Measurements from ENCODE around the gene CEP85L. TPM values are rescaled to one million over a fixed set of nuclear protein-coding genes. Genes with fewer than 3 reads are reported as not detected.
"Not testable (repeated sequence)": the region's sequence is repeated elsewhere in the genome, so short reads cannot be mapped to it uniquely, and the experiment has no call there.

The CEP85L gene
- total RNA-seq, 2 experiments from 2014 or later = 9.6 to 12.0 TPM

DNA sequence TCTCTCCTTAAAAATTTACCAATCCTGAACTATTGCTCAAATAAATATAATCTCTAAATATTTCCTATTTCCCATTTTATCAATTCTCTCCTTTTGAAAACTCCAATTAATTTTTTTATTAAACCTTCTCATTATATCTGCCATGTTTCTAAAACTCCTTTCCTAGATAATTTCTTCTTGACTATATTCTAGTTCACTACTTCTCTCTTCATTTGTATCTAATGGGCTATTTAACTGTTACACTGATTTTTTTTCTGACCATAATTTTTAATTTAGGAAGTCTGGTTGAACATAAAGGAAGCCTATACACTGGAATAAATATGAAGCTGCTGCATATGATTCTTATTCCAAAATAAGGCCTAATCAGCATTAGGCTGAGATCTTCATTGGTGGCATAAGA, 199.6 kb downstream of the CEP85L start:
- BruUV-seq (replicated peaks) = no TSS peak
- Histone ChIP-seq H3K4me3 (ENCODE audit: low read depth, low read length, poor library complexity, severe bottlenecking) (no peak overlapping the region), H3K9me2 (ENCODE audit: insufficient read depth, low read length) (no peaks in the 10 kb centered on the region), H3K4me1 (ENCODE audit: insufficient read depth, low read length, poor library complexity, severe bottlenecking) (no peaks in the 10 kb centered on the region), H3K9me3 (ENCODE audit: low read length) (peaks cover 5% of the 10 kb centered on the region; the same call in 1 of the 2 replicates), H2AFZ (ENCODE audit: low read length) (no peak overlapping the region), H3K27ac (ENCODE audit: low read depth, low read length, poor library complexity, severe bottlenecking) (no peak overlapping the region), H4K20me1 (ENCODE audit: insufficient read depth, low read length) (no peaks in the 10 kb centered on the region), H3K79me2 (ENCODE audit: insufficient read depth, low read depth, low read length) (no peaks in the 10 kb centered on the region), H3K36me3 (ENCODE audit: insufficient read depth, low read length) (no peaks in the 10 kb centered on the region), H3K4me2 (ENCODE audit: low read length) (no peak overlapping the region)
- ChIA-PET POLR2A (no interaction called here), CTCF (ENCODE audit: unreplicated experiment) (no interaction called here)
- intact Hi-C loops (cut with micrococcal nuclease; ENCODE audit: unreplicated experiment) = no loop called here
- no peak for DNase-seq (ENCODE audit: low spot score)
- no peak for TF ChIP-seq EZH2phosphoT487 (IDR thresholded peaks at IDR 0.05; ENCODE audit: borderline replicate concordance, low read depth, low read length)
- TF ChIP-seq, protein P1, sequence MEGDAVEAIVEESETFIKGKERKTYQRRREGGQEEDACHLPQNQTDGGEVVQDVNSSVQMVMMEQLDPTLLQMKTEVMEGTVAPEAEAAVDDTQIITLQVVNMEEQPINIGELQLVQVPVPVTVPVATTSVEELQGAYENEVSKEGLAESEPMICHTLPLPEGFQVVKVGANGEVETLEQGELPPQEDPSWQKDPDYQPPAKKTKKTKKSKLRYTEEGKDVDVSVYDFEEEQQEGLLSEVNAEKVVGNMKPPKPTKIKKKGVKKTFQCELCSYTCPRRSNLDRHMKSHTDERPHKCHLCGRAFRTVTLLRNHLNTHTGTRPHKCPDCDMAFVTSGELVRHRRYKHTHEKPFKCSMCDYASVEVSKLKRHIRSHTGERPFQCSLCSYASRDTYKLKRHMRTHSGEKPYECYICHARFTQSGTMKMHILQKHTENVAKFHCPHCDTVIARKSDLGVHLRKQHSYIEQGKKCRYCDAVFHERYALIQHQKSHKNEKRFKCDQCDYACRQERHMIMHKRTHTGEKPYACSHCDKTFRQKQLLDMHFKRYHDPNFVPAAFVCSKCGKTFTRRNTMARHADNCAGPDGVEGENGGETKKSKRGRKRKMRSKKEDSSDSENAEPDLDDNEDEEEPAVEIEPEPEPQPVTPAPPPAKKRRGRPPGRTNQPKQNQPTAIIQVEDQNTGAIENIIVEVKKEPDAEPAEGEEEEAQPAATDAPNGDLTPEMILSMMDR (conservative IDR thresholded peaks at IDR 0.05; ENCODE audit: low read length) = no peak

DNA sequence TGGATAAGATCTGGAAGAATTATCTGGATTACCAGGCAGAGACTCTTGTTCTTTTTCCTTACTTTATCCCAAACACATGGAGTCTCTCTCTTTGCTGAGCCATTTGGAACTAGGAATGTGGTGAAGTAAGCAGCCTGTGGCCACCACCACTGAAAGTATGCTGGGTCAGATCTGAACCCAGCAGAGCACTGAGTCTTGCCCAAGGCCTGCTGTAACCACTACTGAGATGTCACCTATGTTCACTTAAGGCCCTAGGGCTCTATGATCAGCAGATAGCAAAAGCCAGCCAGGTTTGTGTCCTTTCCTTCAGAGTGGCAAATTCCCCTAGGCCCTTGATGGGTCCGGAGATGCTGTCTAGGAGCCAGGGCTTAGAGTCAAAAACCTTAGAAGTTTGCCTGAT, 206.6 kb downstream of the CEP85L start:
- TF ChIP-seq, protein P1 (conservative IDR thresholded peaks at IDR 0.05; ENCODE audit: low read length) = no peak
- no peak for TF ChIP-seq EZH2phosphoT487 (IDR thresholded peaks at IDR 0.05; ENCODE audit: borderline replicate concordance, low read depth, low read length)
- Histone ChIP-seq H3K4me3 (ENCODE audit: low read depth, low read length, poor library complexity, severe bottlenecking) (no peak overlapping the region), H3K9me3 (ENCODE audit: low read length) (no peaks in the 10 kb centered on the region; the same call in 1 of the 2 replicates), H3K27ac (ENCODE audit: low read depth, low read length, poor library complexity, severe bottlenecking) (no peak overlapping the region), H3K79me2 (ENCODE audit: insufficient read depth, low read depth, low read length) (no peaks in the 10 kb centered on the region), H3K4me1 (ENCODE audit: insufficient read depth, low read length, poor library complexity, severe bottlenecking) (no peaks in the 10 kb centered on the region), H3K36me3 (ENCODE audit: insufficient read depth, low read length) (no peaks in the 10 kb centered on the region), H3K9me2 (ENCODE audit: insufficient read depth, low read length) (no peaks in the 10 kb centered on the region), H3K4me2 (ENCODE audit: low read length) (no peak overlapping the region), H4K20me1 (ENCODE audit: insufficient read depth, low read length) (no peaks in the 10 kb centered on the region), H2AFZ (ENCODE audit: low read length) (no peak overlapping the region)
- intact Hi-C loops (cut with micrococcal nuclease; ENCODE audit: unreplicated experiment) = no loop called here
- CTCF ChIA-PET (ENCODE audit: unreplicated experiment) = no interaction called here
- POLR2A ChIA-PET = no interaction called here
- BruUV-seq (replicated peaks) = no TSS peak
- DNase-seq (ENCODE audit: low spot score) = no peak

DNA sequence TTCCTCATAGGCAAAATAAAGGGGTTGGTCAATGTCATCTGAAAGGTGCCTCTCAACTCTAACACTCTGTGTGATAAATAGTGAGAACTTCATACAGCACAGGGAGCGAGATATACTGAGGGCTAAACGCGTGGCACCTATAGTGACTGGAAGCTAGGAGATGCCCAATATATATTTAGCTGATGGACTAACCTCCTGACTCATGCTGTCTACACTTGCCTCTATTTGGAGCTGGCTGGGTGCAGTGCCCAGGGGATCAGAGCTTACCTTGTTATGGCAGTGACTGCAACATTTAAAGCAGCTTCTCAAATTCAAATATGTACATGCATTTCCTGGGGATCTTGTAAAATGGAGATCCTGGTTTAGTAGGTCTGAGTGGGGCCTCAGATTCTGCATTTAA, 214.9 kb downstream of the CEP85L start:
- Histone ChIP-seq H3K27ac (ENCODE audit: low read depth, low read length, poor library complexity, severe bottlenecking) (no peak overlapping the region), H4K20me1 (ENCODE audit: insufficient read depth, low read length) (no peaks in the 10 kb centered on the region), H3K79me2 (ENCODE audit: insufficient read depth, low read depth, low read length) (no peaks in the 10 kb centered on the region), H3K4me1 (ENCODE audit: insufficient read depth, low read length, poor library complexity, severe bottlenecking) (no peaks in the 10 kb centered on the region), H3K36me3 (ENCODE audit: insufficient read depth, low read length) (no peaks in the 10 kb centered on the region), H3K4me3 (ENCODE audit: low read depth, low read length, poor library complexity, severe bottlenecking) (no peak overlapping the region), H2AFZ (ENCODE audit: low read length) (no peak overlapping the region), H3K9me2 (ENCODE audit: insufficient read depth, low read length) (no peaks in the 10 kb centered on the region), H3K4me2 (ENCODE audit: low read length) (no peak overlapping the region), H3K9me3 (ENCODE audit: low read length) (no peaks in the 10 kb centered on the region)
- no peak for DNase-seq (ENCODE audit: low spot score)
- ChIA-PET CTCF (ENCODE audit: unreplicated experiment) (no interaction called here), POLR2A (no interaction called here)
- no peak for TF ChIP-seq EZH2phosphoT487 (IDR thresholded peaks at IDR 0.05; ENCODE audit: borderline replicate concordance, low read depth, low read length)
- TF ChIP-seq, protein P1 (conservative IDR thresholded peaks at IDR 0.05; ENCODE audit: low read length) = no peak
- intact Hi-C loops (cut with micrococcal nuclease; ENCODE audit: unreplicated experiment) = no loop called here
- BruUV-seq (replicated peaks) = no TSS peak

DNA sequence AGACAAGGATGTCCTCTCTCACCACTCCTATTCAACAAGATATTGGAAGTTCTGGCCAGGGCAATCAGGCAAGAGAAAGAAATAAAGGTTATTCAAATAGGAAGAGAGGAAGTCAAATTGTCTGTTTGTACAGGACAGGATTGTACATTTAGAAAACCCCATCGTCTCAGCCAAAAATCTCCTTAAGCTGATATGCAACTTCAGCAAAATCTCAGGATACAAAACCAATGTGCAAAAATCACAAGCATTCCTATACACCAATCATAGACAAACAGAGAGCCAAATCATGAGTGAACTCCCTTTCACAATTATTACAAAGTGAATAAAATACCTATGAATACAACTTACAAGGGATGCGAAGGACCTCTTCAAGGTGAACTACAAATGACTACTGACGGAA, 217.2 kb downstream of the CEP85L start:
- H4K20me1 ChIP-seq (ENCODE audit: insufficient read depth, low read length); H3K36me3 ChIP-seq (ENCODE audit: insufficient read depth, low read length); BruUV-seq (replicated peaks); H3K27ac ChIP-seq (ENCODE audit: low read depth, low read length, poor library complexity, severe bottlenecking); CTCF ChIA-PET (ENCODE audit: unreplicated experiment); intact Hi-C loops (cut with micrococcal nuclease; ENCODE audit: unreplicated experiment); POLR2A ChIA-PET; H3K9me3 ChIP-seq (ENCODE audit: low read length); DNase-seq (ENCODE audit: low spot score); H3K4me2 ChIP-seq (ENCODE audit: low read length); H2AFZ ChIP-seq (ENCODE audit: low read length); H3K4me3 ChIP-seq (ENCODE audit: low read depth, low read length, poor library complexity, severe bottlenecking); H3K9me2 ChIP-seq (ENCODE audit: insufficient read depth, low read length); H3K4me1 ChIP-seq (ENCODE audit: insufficient read depth, low read length, poor library complexity, severe bottlenecking); H3K79me2 ChIP-seq (ENCODE audit: insufficient read depth, low read depth, low read length): not testable (repeated sequence)

DNA sequence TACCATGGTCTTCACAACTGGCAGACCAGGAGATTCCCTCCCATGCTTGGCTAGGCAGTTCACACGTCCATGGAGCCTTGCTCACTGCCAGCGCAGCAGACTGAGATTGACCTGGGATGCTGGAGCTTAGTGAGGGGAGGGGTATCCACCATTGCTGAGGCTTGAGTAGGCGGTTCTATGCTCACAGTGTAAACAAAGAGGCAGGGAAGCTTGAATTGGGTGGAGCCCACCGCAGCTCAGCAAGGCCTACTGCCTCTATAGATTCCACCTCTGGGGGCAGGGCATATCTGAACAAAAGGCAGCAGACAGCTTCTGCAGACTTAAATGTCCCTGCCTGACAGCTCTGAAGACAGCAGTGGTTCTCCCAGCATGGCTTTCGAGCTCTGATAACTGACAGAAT, 230.1 kb downstream of the CEP85L start:
- H3K4me1 ChIP-seq (ENCODE audit: insufficient read depth, low read length, poor library complexity, severe bottlenecking); H2AFZ ChIP-seq (ENCODE audit: low read length); H3K4me3 ChIP-seq (ENCODE audit: low read depth, low read length, poor library complexity, severe bottlenecking); H3K27ac ChIP-seq (ENCODE audit: low read depth, low read length, poor library complexity, severe bottlenecking); H3K9me3 ChIP-seq (ENCODE audit: low read length); DNase-seq (ENCODE audit: low spot score); H3K9me2 ChIP-seq (ENCODE audit: insufficient read depth, low read length); intact Hi-C loops (cut with micrococcal nuclease; ENCODE audit: unreplicated experiment); H3K79me2 ChIP-seq (ENCODE audit: insufficient read depth, low read depth, low read length); CTCF ChIA-PET (ENCODE audit: unreplicated experiment); POLR2A ChIA-PET; H3K4me2 ChIP-seq (ENCODE audit: low read length); H3K36me3 ChIP-seq (ENCODE audit: insufficient read depth, low read length); BruUV-seq (replicated peaks); H4K20me1 ChIP-seq (ENCODE audit: insufficient read depth, low read length): not testable (repeated sequence)

Measured in OCI-LY7 (cell line).